Kidney epithelial cell (primary cell): ENCODE measurements around the gene ST3GAL4. TPM values are rescaled to one million over a fixed set of nuclear protein-coding genes. Genes with fewer than 3 reads are reported as not detected.

Experiments used
- DNase-seq: peaks from one replicate; pipeline ENCODE4 v3.0.0-alpha.2; 2010; ENCODE audit warnings: low read depth
- H3K27me3 ChIP-seq: 2 replicates; pipeline ENCODE4 v1.6.0; 2011; ENCODE audit warnings: low read length; ENCODE audit not compliant: control insufficient read depth, insufficient read depth
- H3K36me3 ChIP-seq: 2 replicates; pipeline ENCODE4 v1.5.1; 2011; ENCODE audit warnings: low read length; ENCODE audit not compliant: control insufficient read depth, insufficient read depth
- H3K4me3 ChIP-seq: 2 replicates; pipeline ENCODE4 v1.5.1; 2011; ENCODE audit warnings: low read depth, mild to moderate bottlenecking, control low read depth, low read length
- total RNA-seq: library from RNA; depleted of rRNA; stranded (reverse); fragments of >200 nt; gene quantifications from 2 replicates; pipeline ENCODE4 v1.2.3, GENCODE V29; 2015
- TF ChIP-seq, protein P1 (sequence below): IDR thresholded peaks from 2 replicates; pipeline ENCODE4 v1.5.1; 2011; ENCODE audit warnings: mild to moderate bottlenecking, moderate library complexity, low read length, control low read depth, inconsistent platforms; ENCODE audit not compliant: insufficient read depth, poor library complexity, severe bottlenecking

ST3GAL4 gene
- total RNA-seq, 1 donor from 2014 or later, result 12.7 TPM

- TF ChIP-seq, protein P1, sequence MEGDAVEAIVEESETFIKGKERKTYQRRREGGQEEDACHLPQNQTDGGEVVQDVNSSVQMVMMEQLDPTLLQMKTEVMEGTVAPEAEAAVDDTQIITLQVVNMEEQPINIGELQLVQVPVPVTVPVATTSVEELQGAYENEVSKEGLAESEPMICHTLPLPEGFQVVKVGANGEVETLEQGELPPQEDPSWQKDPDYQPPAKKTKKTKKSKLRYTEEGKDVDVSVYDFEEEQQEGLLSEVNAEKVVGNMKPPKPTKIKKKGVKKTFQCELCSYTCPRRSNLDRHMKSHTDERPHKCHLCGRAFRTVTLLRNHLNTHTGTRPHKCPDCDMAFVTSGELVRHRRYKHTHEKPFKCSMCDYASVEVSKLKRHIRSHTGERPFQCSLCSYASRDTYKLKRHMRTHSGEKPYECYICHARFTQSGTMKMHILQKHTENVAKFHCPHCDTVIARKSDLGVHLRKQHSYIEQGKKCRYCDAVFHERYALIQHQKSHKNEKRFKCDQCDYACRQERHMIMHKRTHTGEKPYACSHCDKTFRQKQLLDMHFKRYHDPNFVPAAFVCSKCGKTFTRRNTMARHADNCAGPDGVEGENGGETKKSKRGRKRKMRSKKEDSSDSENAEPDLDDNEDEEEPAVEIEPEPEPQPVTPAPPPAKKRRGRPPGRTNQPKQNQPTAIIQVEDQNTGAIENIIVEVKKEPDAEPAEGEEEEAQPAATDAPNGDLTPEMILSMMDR, result no peak
- no peak for DNase-seq
- H3K4me3 ChIP-seq, result no peak overlapping the region
- no peaks in the 10 kb centered on the region for H3K36me3 ChIP-seq
- H3K27me3 ChIP-seq, result no peaks in the 10 kb centered on the region
These were observed 17.8 kb upstream of the ST3GAL4 start for GRCh38 chr11:126337474-126338241.

GRCh38 chr11:126338346-126339055 lies 17.0 kb upstream of the ST3GAL4 start:
- TF ChIP-seq, protein P1, result no peak
- Histone ChIP-seq H3K36me3 (no peaks in the 10 kb centered on the region), H3K27me3 (no peaks in the 10 kb centered on the region), H3K4me3 (no peak overlapping the region)
- DNase-seq, result no peak

DNA sequence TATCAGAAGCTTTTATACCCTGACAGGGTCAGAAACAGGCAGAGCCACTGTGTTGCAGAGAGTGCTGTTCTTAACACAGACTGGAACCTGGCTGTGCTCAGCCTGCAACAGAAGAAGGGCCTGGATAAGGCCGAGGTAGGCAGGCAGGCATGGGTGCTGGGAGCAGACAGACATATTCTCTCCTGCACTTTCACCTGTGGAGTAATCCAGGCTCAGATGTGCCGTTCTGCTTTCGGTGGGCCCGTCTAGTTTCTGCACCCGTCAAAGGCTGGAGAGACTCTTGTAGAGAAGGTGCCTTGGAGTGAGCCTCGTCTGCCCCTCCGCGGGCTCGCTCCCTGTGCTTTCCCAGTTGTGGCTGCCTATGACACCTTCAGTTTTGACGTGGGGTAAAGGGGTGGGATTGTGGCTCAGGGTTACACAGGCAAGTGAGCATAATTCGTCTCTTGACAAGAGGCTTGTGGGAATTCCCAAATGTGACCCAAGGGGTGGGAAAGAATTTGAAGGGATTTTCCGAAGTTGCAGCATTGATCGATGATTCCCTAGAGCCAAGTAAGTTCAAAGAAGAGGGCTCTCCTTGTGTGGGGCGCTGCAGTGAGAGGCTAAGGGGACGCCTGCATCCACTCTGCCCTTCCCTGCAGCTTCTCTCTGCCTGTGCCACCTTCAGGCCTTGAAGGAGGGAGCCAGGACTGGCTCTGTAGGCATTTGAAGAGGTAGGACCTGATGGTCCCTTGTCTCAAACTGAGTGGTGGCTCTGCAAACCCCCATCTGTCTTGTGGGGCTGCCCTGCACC lies 16.2 kb upstream of the ST3GAL4 start:
- TF ChIP-seq, protein P1, result no peak
- Histone ChIP-seq H3K4me3 (no peak overlapping the region), H3K27me3 (no peaks in the 10 kb centered on the region), H3K36me3 (no peaks in the 10 kb centered on the region)
- DNase-seq, result no peak

DNA sequence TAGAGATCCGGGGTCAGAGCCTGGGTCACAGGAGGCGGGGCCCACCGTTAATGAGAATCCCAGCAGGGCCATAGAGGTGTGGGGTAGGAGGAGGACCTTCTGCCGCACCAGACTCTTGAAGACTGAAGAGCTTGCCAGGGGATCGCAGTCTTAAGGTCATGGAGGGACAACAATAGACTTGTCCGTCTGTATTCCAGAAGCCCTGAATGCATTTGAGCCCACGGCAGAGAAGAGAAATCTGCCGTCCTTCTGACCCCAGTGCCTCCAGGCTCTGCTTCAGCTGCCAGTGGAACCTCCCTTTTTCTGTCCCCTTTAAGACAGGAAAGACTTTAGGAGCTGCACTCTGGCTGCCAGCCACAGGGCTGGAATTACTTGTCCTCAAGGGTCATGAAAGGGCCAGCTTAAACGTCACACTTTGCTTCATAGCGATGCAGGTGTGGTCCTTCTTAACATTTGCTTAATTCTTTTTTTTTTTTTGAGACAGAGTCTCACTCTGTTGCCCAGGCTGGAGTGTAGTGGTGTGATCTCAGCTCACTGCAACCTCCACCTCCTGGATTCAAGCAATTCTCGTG lies 15.5 kb upstream of the ST3GAL4 start:
- Histone ChIP-seq H3K27me3 (no peaks in the 10 kb centered on the region), H3K4me3 (no peak overlapping the region), H3K36me3 (no peaks in the 10 kb centered on the region)
- DNase-seq, result no peak
- TF ChIP-seq, protein P1, result no peak

DNA sequence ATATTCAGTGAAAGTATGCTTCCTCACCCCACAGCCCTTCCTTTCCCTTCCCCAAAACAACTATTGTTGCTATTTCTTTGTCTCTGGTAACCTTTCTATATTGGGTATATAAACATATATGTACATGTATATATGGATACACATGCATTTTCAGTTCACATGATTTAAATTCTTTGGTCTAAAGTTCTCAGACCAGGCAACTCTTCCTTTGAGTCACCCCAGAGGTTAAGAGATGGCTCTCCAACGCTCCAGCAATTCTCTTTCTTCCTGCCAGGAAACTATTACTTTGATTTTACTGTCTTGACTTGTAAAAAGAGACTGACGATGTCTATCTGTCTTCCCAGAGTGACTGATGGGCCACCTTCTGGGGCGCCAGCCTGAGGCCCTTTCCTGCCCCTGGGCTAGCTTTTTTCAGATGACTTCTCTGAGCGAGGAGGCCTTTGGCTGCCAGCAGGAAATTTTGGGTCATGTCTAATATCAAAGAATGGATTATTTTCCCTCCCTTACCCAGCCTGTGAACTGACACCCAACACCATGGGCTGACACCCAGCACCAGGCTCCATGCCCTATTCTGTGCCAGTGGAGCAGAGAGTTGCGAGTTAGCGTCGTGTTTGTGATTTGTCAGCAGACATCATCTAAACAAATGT lies 14.4 kb upstream of the ST3GAL4 start:
- TF ChIP-seq, protein P1, result no peak

More for the DNA sequence above, 14.4 kb upstream of the ST3GAL4 start:
- no peaks in the 10 kb centered on the region for H3K36me3 ChIP-seq
- no peak overlapping the region for H3K4me3 ChIP-seq
- H3K27me3 ChIP-seq, result no peaks in the 10 kb centered on the region
- DNase-seq, result no peak
